PC-3 (cell line): ENCODE results near the gene CALR3. TPM values are rescaled to one million over a fixed set of nuclear protein-coding genes. Genes with fewer than 3 reads are reported as not detected.

Source experiments
- ATAC-seq: fragments of 200-7000 bp; cut with Tn5 transposase; 2 replicates; pipeline ENCODE4 v1.9.1; 2020; ENCODE audit warnings: mild to moderate bottlenecking, moderate library complexity
- BruUV-seq: library from RNA; stranded (reverse); fragments of 400-500 nt; replicated peaks from 2 replicates; lab custom pipeline; 2021; lab: Mats Ljungman, UMichigan
- CTCF ChIA-PET: fragments of 300-600 bp; sonication (Branson Sonifier 250); formaldehyde crosslinking; loops from one replicate; lab custom pipeline; 2022; ENCODE audit warnings: antibody characterized with exemption; lab: Charles Lee
- POLR2A ChIA-PET: fragments of 300-600 bp; sonication (Branson Sonifier 250); formaldehyde crosslinking; loops from one replicate; lab custom pipeline; 2022; ENCODE audit warnings: antibody characterized with exemption; ENCODE audit not compliant: unreplicated experiment; lab: Charles Lee
- DNase-seq: peaks from one replicate; pipeline ENCODE4 v3.0.0-alpha.2; 2015
- H2AFZ ChIP-seq: fragments of 300-600 bp; sonication (generic); 2 replicates; pipeline ENCODE4 v1.6.0; 2016; ENCODE audit warnings: antibody characterized with exemption, low read length
- H3F3A ChIP-seq: fragments of 300-600 bp; sonication (generic); one replicate; pipeline ENCODE4 v1.6.0; 2017; ENCODE audit warnings: antibody characterized with exemption, low read length, control low read depth, mild to moderate bottlenecking; ENCODE audit not compliant: unreplicated experiment
- H3K27ac ChIP-seq: fragments of 300-600 bp; sonication (generic); 2 replicates; pipeline ENCODE4 v1.5.1; 2016; ENCODE audit warnings: mild to moderate bottlenecking, low read length
- H3K27me3 ChIP-seq: fragments of 300-600 bp; sonication (generic); 2 replicates; pipeline ENCODE4 v1.6.1; 2016; ENCODE audit warnings: low read length, mixed read lengths
- H3K36me3 ChIP-seq: fragments of 300-600 bp; sonication (generic); 2 replicates; pipeline ENCODE4 v1.6.1; 2016; ENCODE audit warnings: low read depth, mixed run types, low read length, mixed read lengths
- H3K4me1 ChIP-seq: fragments of 300-600 bp; sonication (generic); 2 replicates; pipeline ENCODE4 v1.5.1; 2016; ENCODE audit warnings: low read length; ENCODE audit not compliant: insufficient read depth
- H3K4me2 ChIP-seq: fragments of 300-600 bp; sonication (generic); 2 replicates; pipeline ENCODE4 v1.6.0; 2016; ENCODE audit warnings: low read length
- H3K4me3 ChIP-seq: fragments of 300-600 bp; sonication (generic); 2 replicates; pipeline ENCODE4 v1.5.1; 2016; ENCODE audit warnings: mild to moderate bottlenecking, low read length, mixed read lengths
- H3K79me2 ChIP-seq: fragments of 300-600 bp; sonication (generic); 2 replicates; pipeline ENCODE4 v1.6.1; 2017; ENCODE audit warnings: low read length, mixed read lengths
- H3K9ac ChIP-seq: fragments of 300-600 bp; sonication (generic); 2 replicates; pipeline ENCODE4 v1.6.0; 2016; ENCODE audit warnings: mild to moderate bottlenecking, low read length
- H3K9me2 ChIP-seq: fragments of 300-600 bp; sonication (generic); replicated peaks from 2 replicates; pipeline ENCODE4 v1.6.1; 2016; ENCODE audit warnings: mixed run types, low read length, mixed read lengths
- H3K9me3 ChIP-seq: fragments of 300-600 bp; sonication (generic); 2 replicates; pipeline ENCODE4 v1.6.1; 2016; ENCODE audit warnings: low read length, mixed read lengths
- H4K20me1 ChIP-seq: fragments of 300-600 bp; sonication (generic); 2 replicates; pipeline ENCODE4 v1.6.1; 2016; ENCODE audit warnings: low read length, mixed read lengths
- CTCF ChIP-seq: fragments of 300-600 bp; sonication (generic); conservative IDR thresholded peaks from 2 replicates; pipeline ENCODE4 v1.5.1; 2017; ENCODE audit warnings: antibody characterized with exemption, low read depth, mild to moderate bottlenecking, low read length
- EZH2 ChIP-seq: fragments of 300-600 bp; sonication (generic); IDR thresholded peaks from one replicate; pipeline ENCODE4 v1.6.1; 2017; ENCODE audit warnings: antibody characterized with exemption, mild to moderate bottlenecking, low read length; ENCODE audit not compliant: unreplicated experiment
- EZH2phosphoT487 ChIP-seq: fragments of 300-600 bp; sonication (generic); IDR thresholded peaks from 2 replicates; pipeline ENCODE4 v1.6.1; 2018; ENCODE audit warnings: mild to moderate bottlenecking, antibody characterized with exemption, low read length, borderline replicate concordance
- intact Hi-C: fragments of 100-400 bp; cut with micrococcal nuclease; formaldehyde crosslinking; loops from 2 replicates; pipeline ENCODE4 v1.9.0; 2023
- total RNA-seq: library from RNA; depleted of rRNA; stranded (reverse); fragments of >200 nt; gene quantifications from 2 replicates; pipeline ENCODE4 v1.2.3, GENCODE V29; 2014

Gene CALR3
- total RNA-seq, 1 experiment from 2014 or later = 0.47 TPM

- Histone ChIP-seq H3K9me2 (no peaks in the 10 kb centered on the region), H3K9ac (no peak overlapping the region), H3K4me1 (peaks cover 22% of the 10 kb centered on the region), H4K20me1 (peaks cover 50% of the 10 kb centered on the region), H3K4me2 (peak overlapping the region; percentile 32), H3F3A (no peaks in the 10 kb centered on the region), H3K4me3 (no peak overlapping the region), H2AFZ (no peak overlapping the region), H3K9me3 (no peaks in the 10 kb centered on the region), H3K27ac (peak overlapping the region; percentile 64), H3K79me2 (peaks cover 99% of the 10 kb centered on the region), H3K27me3 (no peaks in the 10 kb centered on the region), H3K36me3 (no peaks in the 10 kb centered on the region)
- intact Hi-C loops = no loop called here
- TF ChIP-seq CTCF (no peak), EZH2 (no peak), EZH2phosphoT487 (no peak)
- DNase-seq = peak; percentile 86
- BruUV-seq = no TSS peak
- ATAC-seq = peak; percentile 98
- POLR2A ChIA-PET = interaction anchor here (0.6 kb wide), 1 partner anchor 92 kb away, joined by 3 read pairs; no protein-coding TSS in a partner anchor
- CTCF ChIA-PET = no interaction called here
Measured at GRCh38 chr19:16462757-16463250, 33.2 kb downstream of the CALR3 start.

- no peaks in the 10 kb centered on the region for H3F3A ChIP-seq
- no peaks in the 10 kb centered on the region for H3K9me3 ChIP-seq
- peaks cover 34% of the 10 kb centered on the region for H3K4me1 ChIP-seq
- H3K36me3 ChIP-seq = no peaks in the 10 kb centered on the region
- POLR2A ChIA-PET = no interaction called here
- CTCF ChIA-PET = no interaction called here
- no peak overlapping the region for H2AFZ ChIP-seq
- no peak for TF ChIP-seq EZH2phosphoT487
- no peak for TF ChIP-seq EZH2
- no peak for TF ChIP-seq CTCF
- H4K20me1 ChIP-seq = peaks cover 59% of the 10 kb centered on the region
- no TSS peak for BruUV-seq
- no peak overlapping the region for H3K4me2 ChIP-seq
- intact Hi-C loops = no loop called here
- ATAC-seq (no peak), DNase-seq (no peak)
- no peak overlapping the region for H3K27ac ChIP-seq
- H3K79me2 ChIP-seq = peaks cover 99% of the 10 kb centered on the region
- H3K4me3 ChIP-seq = no peak overlapping the region
- no peaks in the 10 kb centered on the region for H3K9me2 ChIP-seq
- no peak overlapping the region for H3K9ac ChIP-seq
- H3K27me3 ChIP-seq = no peaks in the 10 kb centered on the region
Measured at GRCh38 chr19:16461630-16462051, 34.3 kb downstream of the CALR3 start.

- Histone ChIP-seq H4K20me1 (peaks cover 69% of the 10 kb centered on the region), H3K9me3 (no peaks in the 10 kb centered on the region), H3K27ac (no peak overlapping the region), H3F3A (no peaks in the 10 kb centered on the region), H3K4me2 (no peak overlapping the region), H3K4me1 (peaks cover 35% of the 10 kb centered on the region), H3K27me3 (no peaks in the 10 kb centered on the region), H3K36me3 (no peaks in the 10 kb centered on the region), H3K9ac (no peak overlapping the region), H3K79me2 (peaks cover 99% of the 10 kb centered on the region), H3K9me2 (no peaks in the 10 kb centered on the region), H2AFZ (no peak overlapping the region), H3K4me3 (no peak overlapping the region)
- ATAC-seq = no peak
- BruUV-seq = no TSS peak
- TF ChIP-seq EZH2 = no peak
- no peak for TF ChIP-seq CTCF
- TF ChIP-seq EZH2phosphoT487 = no peak
- CTCF ChIA-PET = no interaction called here
- intact Hi-C loops = no loop called here
- POLR2A ChIA-PET = no interaction called here
- DNase-seq = no peak
Measured at GRCh38 chr19:16460454-16460853, 35.5 kb downstream of the CALR3 start.
